B cell (primary cell): Measurements from ENCODE around the gene CCDC18.

Experiments
- EZH2 ChIP-seq: IDR thresholded peaks from 2 replicates; pipeline ENCODE4 v1.6.1; 2012; ENCODE audit warnings: borderline replicate concordance, low read depth, mild to moderate bottlenecking, moderate library complexity, low read length; ENCODE audit not compliant: insufficient read depth, poor library complexity, severe bottlenecking
- TF ChIP-seq, protein P1 (sequence below): fragments of 200-600 bp; IDR thresholded peaks from one replicate; pipeline ENCODE4 v1.8.0; 2022; ENCODE audit warnings: antibody characterized with exemption, mild to moderate bottlenecking

DNA sequence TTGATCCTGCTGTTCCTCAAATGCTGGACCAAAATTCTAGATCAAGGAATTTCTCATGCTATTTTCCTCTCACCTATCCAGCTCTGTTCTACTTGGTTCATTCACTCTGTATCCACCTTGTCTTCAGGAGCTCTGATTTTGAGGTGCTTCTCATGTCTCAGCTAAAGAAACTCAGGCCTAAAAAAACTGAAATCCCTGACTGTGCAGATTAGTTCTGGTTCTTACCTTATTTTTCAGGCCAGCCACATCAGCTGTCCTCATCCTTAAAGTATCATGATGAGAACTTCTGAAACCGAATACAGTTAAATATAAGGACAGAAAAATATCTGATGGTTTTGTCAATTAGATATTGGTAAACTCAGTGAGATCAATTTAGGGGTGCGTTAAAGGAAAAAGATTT, 137.4 kb downstream of the CCDC18 start:
- no peak for TF ChIP-seq EZH2
- TF ChIP-seq, protein P1, sequence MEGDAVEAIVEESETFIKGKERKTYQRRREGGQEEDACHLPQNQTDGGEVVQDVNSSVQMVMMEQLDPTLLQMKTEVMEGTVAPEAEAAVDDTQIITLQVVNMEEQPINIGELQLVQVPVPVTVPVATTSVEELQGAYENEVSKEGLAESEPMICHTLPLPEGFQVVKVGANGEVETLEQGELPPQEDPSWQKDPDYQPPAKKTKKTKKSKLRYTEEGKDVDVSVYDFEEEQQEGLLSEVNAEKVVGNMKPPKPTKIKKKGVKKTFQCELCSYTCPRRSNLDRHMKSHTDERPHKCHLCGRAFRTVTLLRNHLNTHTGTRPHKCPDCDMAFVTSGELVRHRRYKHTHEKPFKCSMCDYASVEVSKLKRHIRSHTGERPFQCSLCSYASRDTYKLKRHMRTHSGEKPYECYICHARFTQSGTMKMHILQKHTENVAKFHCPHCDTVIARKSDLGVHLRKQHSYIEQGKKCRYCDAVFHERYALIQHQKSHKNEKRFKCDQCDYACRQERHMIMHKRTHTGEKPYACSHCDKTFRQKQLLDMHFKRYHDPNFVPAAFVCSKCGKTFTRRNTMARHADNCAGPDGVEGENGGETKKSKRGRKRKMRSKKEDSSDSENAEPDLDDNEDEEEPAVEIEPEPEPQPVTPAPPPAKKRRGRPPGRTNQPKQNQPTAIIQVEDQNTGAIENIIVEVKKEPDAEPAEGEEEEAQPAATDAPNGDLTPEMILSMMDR = no peak
